Spleen (tissue), 11 donors: ENCODE measurements around the gene SEC14L3. TPM values are rescaled to one million over a fixed set of nuclear protein-coding genes. Genes with fewer than 3 reads are reported as not detected.

Source experiments
- DNase-seq: peaks from one replicate; pipeline ENCODE4 v3.0.0-alpha.2; 2020
- H3K27ac ChIP-seq, 8 donors: fragments of 200-600 bp; sonication (generic) in 7 of 8; 1 replicate in 4 of 8; 2 replicates in 4 of 8; pipeline versions ENCODE4 v1.5.0 to v1.8.0; 2016 to 2021; ENCODE audit warnings: inconsistent platforms in 4 of 8, mild to moderate bottlenecking in 4 of 8, moderate library complexity in 1 of 8
- H3K27me3 ChIP-seq, 7 donors: fragments of 200-600 bp; sonication (generic) in 6 of 7; replicated peaks in 1 of 7; 1 replicate in 4 of 7; 2 replicates in 3 of 7; pipeline versions ENCODE4 v1.5.0 to v1.8.0; 2016 to 2021; ENCODE audit warnings: inconsistent platforms in 3 of 7, mild to moderate bottlenecking in 1 of 7
- H3K36me3 ChIP-seq, 6 donors: fragments of 200-600 bp; sonication (generic) in 5 of 6; 1 replicate in 4 of 6; 2 replicates in 2 of 6; pipeline versions ENCODE4 v1.5.0 to v1.8.0; 2016 to 2021; ENCODE audit warnings: inconsistent platforms in 2 of 6
- H3K4me1 ChIP-seq, 6 donors: fragments of 200-600 bp; sonication (generic) in 5 of 6; 1 replicate in 3 of 6; 2 replicates in 3 of 6; pipeline versions ENCODE4 v1.5.0 to v1.8.0; 2016 to 2021; ENCODE audit warnings: inconsistent platforms in 3 of 6
- H3K4me3 ChIP-seq, 8 donors: fragments of 200-600 bp; sonication (generic) in 7 of 8; 1 replicate in 4 of 8; 2 replicates in 4 of 8; pipeline versions ENCODE4 v1.5.0 to v1.8.0; 2016 to 2021; ENCODE audit warnings: inconsistent platforms in 4 of 8, mild to moderate bottlenecking in 4 of 8, moderate library complexity in 2 of 8
- H3K9me3 ChIP-seq, 8 donors: fragments of 200-600 bp; sonication (generic) in 7 of 8; 1 replicate in 4 of 8; 2 replicates in 4 of 8; pipeline versions ENCODE4 v1.5.0 to v1.8.0; 2016 to 2021; ENCODE audit warnings: inconsistent platforms in 4 of 8
- CTCF ChIP-seq, 11 experiments: fragments of 200-600 bp in 7 of 11; fragments of 450-650 bp in 4 of 11; sonication (generic) in 4 of 11; IDR thresholded peaks in 8 of 11; conservative IDR thresholded peaks in 3 of 11; 1 replicate in 7 of 11; 2 replicates in 4 of 11; pipeline versions ENCODE4 v1.4.0 to v1.8.0; 2016 to 2021; ENCODE audit warnings: antibody characterized with exemption in 11 of 11, inconsistent platforms in 4 of 11, mild to moderate bottlenecking in 1 of 11
- POLR2A ChIP-seq, 3 donors: fragments of 450-650 bp; IDR thresholded peaks; one replicate each; pipeline ENCODE4 v1.5.1; 2017; ENCODE audit warnings: antibody characterized with exemption in 3 of 3, mild to moderate bottlenecking in 1 of 3
- POLR2AphosphoS5 ChIP-seq, 3 donors: sonication (generic); formaldehyde crosslinking; IDR thresholded peaks; one replicate each; pipeline ENCODE4 v1.5.1; 2017; ENCODE audit warnings: antibody characterized with exemption in 3 of 3
- WGBS, 5 donors: extraction: QIAGEN DNeasy Blood & Tissue Kit in 3 of 5; methylation state at CpG; one replicate each; pipeline versions ENCODE4 v1.1.5 to v1.1.7; 2013 to 2018; 5-methylcytosine and 5-hydroxymethylcytosine counted together
- intact Hi-C: fragments of 100-400 bp; cut with DNase I; formaldehyde crosslinking; loops from one replicate; pipeline ENCODE4 v1.15.0; 2023; ENCODE audit warnings: low total_unique reads
- polyA plus RNA-seq, 3 donors: library from polyadenylated mRNA; stranded (reverse); fragments of 200-250 nt; gene quantifications; one replicate each; pipeline ENCODE4 v1.2.1, GENCODE V29; 2013
- total RNA-seq, 7 donors: library from RNA; depleted of rRNA in 3 of 7; stranded (reverse); fragments of >200 nt in 3 of 7; fragmentation: NEBNext Ultra II Directional in 4 of 7; extraction: Animal tissue kit (Norgen Biotek cat#: 25700) in 4 of 7; gene quantifications; one replicate each; pipeline versions ENCODE4 v1.1.0 to v1.2.1, GENCODE V29; 2016 to 2021
- donor health status: healthy with polysubstance abuse.
- donor health status: DM: no; HTN: no; CAD: no; lungs with moderate emphysema.
- donor health status: DM: no; HTN: no; CAD: no.
- donor health status: Bipolar disorder and iron deficiency.
- donor health status: healthy.
- donor health status: DM: no; HTN: no; CAD: no.
- donor health status: DM: yes; HTN: yes; CAD: no.

Gene SEC14L3
- total and polyA plus RNA-seq, 10 donors, result not detected

- no peaks in the 10 kb centered on the region for H3K27me3 ChIP-seq
- no peak for TF ChIP-seq CTCF (IDR thresholded peaks at IDR 0.05 in 8 of 11, conservative IDR thresholded peaks at IDR 0.05 in 3 of 11)
- no peak for TF ChIP-seq POLR2AphosphoS5 (IDR thresholded peaks at IDR 0.05)
- TF ChIP-seq POLR2A (IDR thresholded peaks at IDR 0.05), result no peak
- no peaks in the 10 kb centered on the region for H3K9me3 ChIP-seq
- no peak overlapping the region for H3K27ac ChIP-seq
- 37 to 100% (median 92%) methylated on average over 1 of the region's 1 CpG for WGBS, 5 donors
- H3K4me1 ChIP-seq, result peaks cover 0 to 6% (median 1%) of the 10 kb centered on the region in 6 donors
- no peak overlapping the region for H3K4me3 ChIP-seq
- no peak for DNase-seq
- intact Hi-C loops, result loop anchor here (10.0 kb wide), 1 partner anchor 218 kb away; the partner anchor contains the start of gene OSM
- no peaks in the 10 kb centered on the region for H3K36me3 ChIP-seq
Observed at GRCh38 chr22:30483169-30483568, 11.4 kb upstream of the SEC14L3 start.

- Histone ChIP-seq H3K36me3 (no peaks in the 10 kb centered on the region), H3K4me1 (peaks cover 0 to 6% (median 1%) of the 10 kb centered on the region in 6 donors), H3K27me3 (peaks cover 0 to 5% (median 0%) of the 10 kb centered on the region in 7 donors), H3K27ac (no peak overlapping the region), H3K9me3 (no peaks in the 10 kb centered on the region), H3K4me3 (no peak overlapping the region)
- DNase-seq, result no peak
- WGBS, 5 donors, result 69 to 78% (median 77%) methylated on average over 5 of the region's 5 CpGs
- TF ChIP-seq CTCF (IDR thresholded peaks at IDR 0.05 in 8 of 11, conservative IDR thresholded peaks at IDR 0.05 in 3 of 11), result no peak
- TF ChIP-seq POLR2AphosphoS5 (IDR thresholded peaks at IDR 0.05), result no peak
- intact Hi-C loops, result loop anchor here (10.0 kb wide), 1 partner anchor 217 kb away; the partner anchor contains the start of gene OSM
Observed at GRCh38 chr22:30481711-30482110, 9.9 kb upstream of the SEC14L3 start.

- Histone ChIP-seq H3K4me3 (no peak overlapping the region), H3K27me3 (peaks cover 0 to 10% (median 0%) of the 10 kb centered on the region in 7 donors), H3K9me3 (no peaks in the 10 kb centered on the region), H3K36me3 (no peaks in the 10 kb centered on the region), H3K27ac (no peak overlapping the region), H3K4me1 (peaks cover 0 to under 1% (median 0%) of the 10 kb centered on the region in 6 donors)
- intact Hi-C loops, result loop anchor here (10.0 kb wide), 1 partner anchor 215 kb away; the partner anchor contains the start of gene OSM
- DNase-seq, result no peak
- TF ChIP-seq POLR2AphosphoS5 (IDR thresholded peaks at IDR 0.05), result no peak
- no peak for TF ChIP-seq CTCF (IDR thresholded peaks at IDR 0.05 in 8 of 11, conservative IDR thresholded peaks at IDR 0.05 in 3 of 11)
- TF ChIP-seq POLR2A (IDR thresholded peaks at IDR 0.05), result no peak
- 78 to 92% (median 83%) methylated on average over 2 of the region's 2 CpGs for WGBS, 5 donors
Observed at GRCh38 chr22:30479981-30480380, 8.2 kb upstream of the SEC14L3 start.

GRCh38 chr22:30474683-30475424, 3.0 kb upstream of the SEC14L3 start:
- Histone ChIP-seq H3K9me3 (no peaks in the 10 kb centered on the region), H3K27ac (no peak overlapping the region), H3K4me3 (no peak overlapping the region), H3K36me3 (no peaks in the 10 kb centered on the region), H3K4me1 (no peaks in the 10 kb centered on the region), H3K27me3 (peaks cover 0 to 52% (median 0%) of the 10 kb centered on the region in 7 donors)
- no peak for TF ChIP-seq POLR2A (IDR thresholded peaks at IDR 0.05)
- TF ChIP-seq CTCF (IDR thresholded peaks at IDR 0.05 in 8 of 11, conservative IDR thresholded peaks at IDR 0.05 in 3 of 11), result no peak
- no peak for TF ChIP-seq POLR2AphosphoS5 (IDR thresholded peaks at IDR 0.05)
- intact Hi-C loops, result no loop called here
- WGBS, 5 donors, result 61 to 75% (median 66%) methylated on average over 6 of the region's 6 CpGs
- DNase-seq, result no peak
